Stimulated activated naive CD8-positive, alpha-beta T cell treated with anti-CD3 and anti-CD28 coated beads, Interleukin-15, amount 100 ng/mL, for 72 hours (primary cell): ENCODE measurements around the gene DCDC2C.

ENCODE experiments used
- ATAC-seq: fragments of 150-1000 bp; cut with Tn5 transposase; 2 replicates; pipeline ENCODE4 v1.10.0; 2021; ENCODE audit warnings: mild to moderate bottlenecking, moderate library complexity
- DNase-seq, 2 donors: peaks; one replicate each; pipeline ENCODE4 v3.0.0; 2021 to 2022
- H3K27ac Mint-ChIP-seq, 2 donors: one replicate each; pipeline ENCODE4 v1.8.0; 2022; ENCODE audit warnings: mild to moderate bottlenecking in 2 of 2, mixed read lengths in 2 of 2, moderate library complexity in 2 of 2
- H3K27me3 Mint-ChIP-seq: one replicate; pipeline ENCODE4 v1.8.0; 2022; ENCODE audit warnings: mixed read lengths
- H3K4me1 Mint-ChIP-seq: one replicate; pipeline ENCODE4 v1.8.0; 2022; ENCODE audit warnings: mild to moderate bottlenecking, mixed read lengths
- H3K4me3 Mint-ChIP-seq, 2 donors: one replicate each; pipeline ENCODE4 v1.8.0; 2022; ENCODE audit warnings: mild to moderate bottlenecking in 2 of 2, mixed read lengths in 2 of 2, moderate library complexity in 1 of 2
- H3K9me3 Mint-ChIP-seq, 2 donors: one replicate each; pipeline ENCODE4 v1.8.0; 2022; ENCODE audit warnings: mixed read lengths in 2 of 2

DCDC2C gene

GRCh38 chr2:3876685-3877084, 173.3 kb downstream of the DCDC2C start:
- H3K9me3 Mint-ChIP-seq = peaks cover 0 to 6% of the 10 kb centered on the region in 2 donors
- no peak overlapping the region for H3K4me3 Mint-ChIP-seq
- H3K27ac Mint-ChIP-seq = no peak overlapping the region
- H3K4me1 Mint-ChIP-seq = no peaks in the 10 kb centered on the region
- ATAC-seq (no peak), DNase-seq (no peak)
- H3K27me3 Mint-ChIP-seq = peaks cover 7% of the 10 kb centered on the region

DNA sequence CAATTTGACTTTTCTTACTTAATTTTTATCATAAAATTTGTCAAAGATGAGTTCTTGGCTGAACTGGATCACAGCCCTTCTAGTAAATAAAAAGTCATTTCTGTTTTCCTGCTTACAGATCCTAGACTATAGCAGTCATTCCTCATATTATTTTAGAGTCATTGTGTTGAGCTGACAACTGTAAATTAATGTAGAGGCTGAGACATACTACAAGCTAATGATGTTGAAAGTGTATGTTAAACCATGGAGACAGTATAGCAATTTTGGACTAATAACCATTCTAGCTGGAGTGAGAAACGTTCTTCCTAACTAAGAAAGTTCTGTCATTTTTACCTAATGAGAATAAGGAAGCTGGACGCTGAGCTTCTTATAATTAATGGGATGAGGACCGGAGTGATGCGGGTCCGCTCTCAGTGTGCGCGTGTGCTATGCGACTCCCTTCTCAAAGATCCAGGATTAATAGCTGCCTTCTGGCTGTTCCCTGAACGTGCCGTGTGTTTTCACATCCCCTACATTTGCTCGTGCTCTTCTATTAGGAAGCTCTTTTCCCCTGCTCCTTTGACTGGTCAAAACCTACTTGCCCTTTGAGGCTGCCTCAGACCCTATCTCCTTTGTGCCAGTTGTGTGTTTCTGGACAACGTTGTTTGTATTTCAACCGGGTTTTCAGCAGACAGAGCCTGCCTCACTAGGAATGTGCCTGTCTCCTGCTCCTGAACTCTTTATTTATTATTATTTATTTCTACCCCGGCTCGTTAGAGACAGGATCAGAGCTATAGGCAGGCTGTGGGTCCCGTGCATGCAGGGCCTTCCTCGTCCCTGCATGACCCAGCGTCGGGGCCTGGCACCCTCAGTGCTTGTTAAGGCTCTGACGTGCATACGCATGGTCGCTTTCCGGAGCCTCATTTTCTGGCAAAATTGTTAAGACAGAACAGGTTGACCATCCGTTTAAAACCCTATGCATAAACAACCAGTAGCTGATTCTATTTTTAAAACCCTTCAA, 182.6 kb downstream of the DCDC2C start:
- no peaks in the 10 kb centered on the region for H3K4me1 Mint-ChIP-seq
- no peak for ATAC-seq
- no peaks in the 10 kb centered on the region for H3K27me3 Mint-ChIP-seq
- peaks cover 11 to 18% of the 10 kb centered on the region in 2 donors for H3K9me3 Mint-ChIP-seq
- no peak for DNase-seq
- no peak overlapping the region for H3K4me3 Mint-ChIP-seq
- no peak overlapping the region for H3K27ac Mint-ChIP-seq

DNA sequence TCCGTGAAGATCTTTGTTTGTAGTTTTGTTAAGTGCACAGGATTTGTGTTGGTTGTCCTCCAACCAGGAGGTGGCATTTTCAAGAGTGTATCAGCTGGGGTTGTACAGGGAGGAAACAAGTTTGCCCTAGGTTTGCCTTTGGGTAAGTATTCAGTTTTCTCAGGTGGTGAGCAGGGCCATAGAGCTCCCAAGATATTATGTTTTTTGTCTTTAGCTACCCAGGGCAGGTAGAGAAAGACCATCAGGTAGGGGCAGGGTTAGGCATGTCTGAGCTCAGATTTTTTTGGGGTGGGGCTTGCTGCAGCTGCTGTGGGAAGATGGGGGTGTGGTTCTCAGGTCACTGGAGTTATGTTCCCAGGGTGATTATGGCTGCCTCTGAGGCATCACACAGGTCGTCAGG, 191.6 kb downstream of the DCDC2C start:
- H3K27me3 Mint-ChIP-seq = no peaks in the 10 kb centered on the region
- DNase-seq (no peak), ATAC-seq (no peak)
- H3K4me3 Mint-ChIP-seq = no peak overlapping the region
- no peak overlapping the region for H3K27ac Mint-ChIP-seq
- H3K9me3 Mint-ChIP-seq = peaks cover 10 to 21% of the 10 kb centered on the region in 2 donors
- no peaks in the 10 kb centered on the region for H3K4me1 Mint-ChIP-seq
